CD4-positive, alpha-beta T cell (primary cell): ENCODE data around the gene ERMARD. TPM values are rescaled to one million over a fixed set of nuclear protein-coding genes. Genes with fewer than 3 reads are reported as not detected.
A peak's percentile ranks its signal among the peaks of the same experiment; 100 is the strongest.

Source experiments
- ATAC-seq: fragments of 200-7000 bp; cut with Tn5 transposase; one replicate; pipeline ENCODE4 v1.10.0; 2022; ENCODE audit warnings: mild to moderate bottlenecking; ENCODE audit not compliant: poor library complexity
- CTCF ChIA-PET: fragments of 350-600 bp; sonication (Branson Sonifier 250); formaldehyde crosslinking; loops from one replicate; lab custom pipeline; 2021; ENCODE audit warnings: antibody characterized with exemption, inconsistent platforms; lab: Charles Lee
- POLR2A ChIA-PET: fragments of 350-600 bp; sonication (Branson Sonifier 250); formaldehyde crosslinking; loops from one replicate; lab custom pipeline; 2021; ENCODE audit warnings: antibody characterized with exemption, inconsistent platforms; lab: Charles Lee
- DNase-seq, 14 experiments: peaks; one replicate each; pipeline ENCODE4 v3.0.0-alpha.2; 2013 to 2020; ENCODE audit warnings: mixed read lengths in 2 of 14
- H3K27ac ChIP-seq, 2 donors: one replicate each; pipeline versions ENCODE4 v1.5.1 to v1.7.0; 2013; ENCODE audit warnings: low read length in 2 of 2, low read depth in 1 of 2, mild to moderate bottlenecking in 1 of 2
- H3K27me3 ChIP-seq, 2 experiments: 1 replicate in 1 of 2; 2 replicates in 1 of 2; pipeline versions ENCODE4 v1.6.1 to v1.7.0; 2013; ENCODE audit warnings: low read length in 2 of 2, control low read depth in 1 of 2, mild to moderate bottlenecking in 1 of 2, moderate library complexity in 1 of 2; ENCODE audit not compliant: insufficient read depth in 2 of 2, control insufficient read depth in 1 of 2
- H3K36me3 ChIP-seq: one replicate; pipeline ENCODE4 v1.6.1; 2013; ENCODE audit warnings: low read length, control low read depth; ENCODE audit not compliant: insufficient read depth
- H3K4me1 ChIP-seq: one replicate; pipeline ENCODE4 v1.6.1; 2013; ENCODE audit warnings: low read length, control low read depth; ENCODE audit not compliant: insufficient read depth
- H3K4me3 ChIP-seq: one replicate; pipeline ENCODE4 v1.5.1; 2013; ENCODE audit warnings: mild to moderate bottlenecking, low read length, moderate library complexity
- H3K9me3 ChIP-seq, 2 experiments: 1 replicate in 1 of 2; 2 replicates in 1 of 2; pipeline versions ENCODE4 v1.6.1 to v1.7.0; 2013; ENCODE audit warnings: low read length in 2 of 2, mild to moderate bottlenecking in 2 of 2, control low read depth in 1 of 2, moderate library complexity in 1 of 2; ENCODE audit not compliant: control insufficient read depth in 1 of 2, insufficient read depth in 1 of 2
- H3K27ac Mint-ChIP-seq: one replicate; pipeline ENCODE4 v1.8.0; 2020; ENCODE audit warnings: mixed read lengths
- H3K27me3 Mint-ChIP-seq: one replicate; pipeline ENCODE4 v1.8.0; 2021; ENCODE audit warnings: mixed read lengths
- H3K36me3 Mint-ChIP-seq: one replicate; pipeline ENCODE4 v1.8.0; 2021; ENCODE audit warnings: low read depth, mixed read lengths
- H3K4me1 Mint-ChIP-seq: one replicate; pipeline ENCODE4 v1.8.0; 2021; ENCODE audit warnings: low read depth, mixed read lengths
- H3K4me3 Mint-ChIP-seq: one replicate; pipeline ENCODE4 v1.8.0; 2020; ENCODE audit warnings: mild to moderate bottlenecking, mixed read lengths
- H3K9me3 Mint-ChIP-seq: one replicate; pipeline ENCODE4 v1.8.0; 2020; ENCODE audit warnings: mixed read lengths
- intact Hi-C, 2 experiments: fragments of 100-400 bp; cut with DNase I in 1 of 2; cut with micrococcal nuclease in 1 of 2; formaldehyde crosslinking; loops; one replicate each; pipeline versions ENCODE4 v1.15.1 to v1.9.0; 2023 to 2025; cut with DNase I, micrococcal nuclease
- total RNA-seq, 174 experiments: library from RNA in 2 of 174; stranded (reverse) in 2 of 174; gene quantifications; one replicate each; pipeline ENCODE4 v1.2.3 and lab custom pipeline; 2021 to 2026
- TF ChIP-seq, protein P1 (sequence below): fragments of 200-600 bp; IDR thresholded peaks from one replicate; pipeline ENCODE4 v1.8.0; 2022; ENCODE audit warnings: antibody characterized with exemption, mild to moderate bottlenecking

Gene ERMARD
- total RNA-seq, 2 experiments from 2014 or later = 24.2 to 26.2 TPM

DNA sequence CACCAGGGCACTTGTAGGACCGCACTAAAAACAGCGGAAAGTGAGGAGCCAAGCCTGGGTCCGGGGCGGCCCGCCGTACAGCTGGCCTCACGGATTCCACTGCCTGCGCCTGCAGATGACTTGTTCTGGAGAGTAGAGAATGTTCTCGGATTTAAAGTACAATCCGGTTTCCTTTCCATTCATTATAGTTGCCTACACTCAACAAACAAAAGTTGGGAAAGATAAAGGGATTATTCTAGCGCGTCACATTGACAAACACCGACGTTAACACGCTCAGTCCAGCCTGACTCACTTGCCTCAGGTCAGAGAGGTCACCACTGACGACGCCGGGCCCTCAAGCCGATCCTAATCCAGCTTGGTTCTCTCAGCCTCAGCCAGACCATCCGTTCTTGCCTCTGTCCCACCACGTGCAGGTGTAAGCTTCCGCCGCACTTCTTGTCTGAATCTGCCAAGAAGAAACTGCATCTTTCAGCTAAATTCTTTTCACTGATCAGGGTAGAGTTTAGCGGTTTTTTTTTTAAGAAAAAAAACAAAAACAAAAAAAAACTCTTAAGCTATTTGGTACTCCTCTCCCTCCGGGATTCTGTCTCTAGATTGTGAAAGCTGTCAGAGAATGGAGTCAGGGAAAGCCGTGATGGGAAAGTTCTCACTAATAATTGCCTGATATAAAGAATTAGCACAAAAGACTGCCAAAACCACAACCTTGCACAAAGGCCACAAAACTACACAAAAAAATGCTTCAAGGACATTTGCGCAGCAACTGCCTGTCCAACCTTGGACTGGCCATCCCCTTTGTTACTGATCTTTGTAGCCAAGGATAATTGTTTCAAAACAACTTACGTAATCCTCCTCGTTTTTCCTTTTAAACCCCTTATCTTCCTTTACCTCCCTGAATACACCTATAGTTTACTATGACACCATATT, 26.0 kb upstream of the ERMARD start:
- no peaks in the 10 kb centered on the region for H3K27me3 Mint-ChIP-seq
- peak overlapping the region; percentile 90 for H3K4me3 Mint-ChIP-seq
- no peaks in the 10 kb centered on the region for H3K27me3 ChIP-seq
- TF ChIP-seq, protein P1, sequence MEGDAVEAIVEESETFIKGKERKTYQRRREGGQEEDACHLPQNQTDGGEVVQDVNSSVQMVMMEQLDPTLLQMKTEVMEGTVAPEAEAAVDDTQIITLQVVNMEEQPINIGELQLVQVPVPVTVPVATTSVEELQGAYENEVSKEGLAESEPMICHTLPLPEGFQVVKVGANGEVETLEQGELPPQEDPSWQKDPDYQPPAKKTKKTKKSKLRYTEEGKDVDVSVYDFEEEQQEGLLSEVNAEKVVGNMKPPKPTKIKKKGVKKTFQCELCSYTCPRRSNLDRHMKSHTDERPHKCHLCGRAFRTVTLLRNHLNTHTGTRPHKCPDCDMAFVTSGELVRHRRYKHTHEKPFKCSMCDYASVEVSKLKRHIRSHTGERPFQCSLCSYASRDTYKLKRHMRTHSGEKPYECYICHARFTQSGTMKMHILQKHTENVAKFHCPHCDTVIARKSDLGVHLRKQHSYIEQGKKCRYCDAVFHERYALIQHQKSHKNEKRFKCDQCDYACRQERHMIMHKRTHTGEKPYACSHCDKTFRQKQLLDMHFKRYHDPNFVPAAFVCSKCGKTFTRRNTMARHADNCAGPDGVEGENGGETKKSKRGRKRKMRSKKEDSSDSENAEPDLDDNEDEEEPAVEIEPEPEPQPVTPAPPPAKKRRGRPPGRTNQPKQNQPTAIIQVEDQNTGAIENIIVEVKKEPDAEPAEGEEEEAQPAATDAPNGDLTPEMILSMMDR = no peak
- DNase-seq (peak in 5 of 14 experiments; percentile 2 to 60 (median 19)), ATAC-seq (no peak)
- H3K4me1 ChIP-seq = peaks cover 15% of the 10 kb centered on the region
- peaks cover 24% of the 10 kb centered on the region for H3K36me3 Mint-ChIP-seq
- no peaks in the 10 kb centered on the region for H3K36me3 ChIP-seq
- H3K27ac Mint-ChIP-seq = peak overlapping the region; percentile 92
- intact Hi-C loops = loop anchor here in 1 of 2 experiments (10.0 kb wide), 1 partner anchor 829 kb away; the partner anchor contains the start of genes PSMB1 and TBP
- H3K27ac ChIP-seq = peak overlapping the region; percentile 18 to 35
- peak overlapping the region; percentile 64 for H3K4me3 ChIP-seq
- ChIA-PET CTCF (interaction anchor here (0.7 to 1.1 kb wide), 2 partner anchors 64 to 65 kb away, joined by 3 read pairs; no protein-coding TSS in a partner anchor), POLR2A (interaction anchor here (0.7 to 13.2 kb wide), 11 partner anchors 10 to 859 kb away, joined by 3 to 230 read pairs (median 6); partner anchors contain the start of genes C6orf120, DYNLT2, ERMARD and PDCD2)
- H3K9me3 ChIP-seq = no peaks in the 10 kb centered on the region
- no peaks in the 10 kb centered on the region for H3K9me3 Mint-ChIP-seq
- H3K4me1 Mint-ChIP-seq = peaks cover 41% of the 10 kb centered on the region

DNA sequence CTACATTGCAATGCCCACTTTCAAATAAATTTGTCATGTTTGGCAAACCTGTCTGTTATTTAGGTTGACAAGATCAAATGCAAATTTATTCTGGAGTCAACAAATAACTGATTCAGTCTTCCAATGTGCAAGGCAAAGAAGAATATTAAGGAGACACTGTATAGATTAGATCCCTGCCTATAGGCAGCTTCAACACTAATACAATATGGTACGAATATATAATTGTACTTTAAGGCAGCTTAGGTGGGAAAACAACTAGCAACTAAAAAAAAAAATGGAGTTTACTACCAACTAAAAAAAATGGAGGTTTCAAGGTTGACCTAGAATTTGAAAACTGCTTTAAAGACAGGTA, 25.4 kb upstream of the ERMARD start:
- H3K36me3 Mint-ChIP-seq = peaks cover 22% of the 10 kb centered on the region
- peaks cover 15% of the 10 kb centered on the region for H3K4me1 ChIP-seq
- intact Hi-C loops = loop anchor here in 1 of 2 experiments (10.0 kb wide), 1 partner anchor 829 kb away; the partner anchor contains the start of genes PSMB1 and TBP
- peaks cover 34% of the 10 kb centered on the region for H3K4me1 Mint-ChIP-seq
- H3K4me3 Mint-ChIP-seq = peak overlapping the region; percentile 90
- H3K36me3 ChIP-seq = no peaks in the 10 kb centered on the region
- ChIA-PET CTCF (interaction anchor here (1.1 kb wide), 1 partner anchor 64 kb away, joined by 3 read pairs; no protein-coding TSS in a partner anchor), POLR2A (interaction anchor here (1.0 to 13.2 kb wide), 6 partner anchors 15 to 827 kb away, joined by 3 to 230 read pairs (median 10); partner anchors contain the start of genes C6orf120, DYNLT2, ERMARD and PSMB1)
- no peaks in the 10 kb centered on the region for H3K9me3 ChIP-seq
- H3K9me3 Mint-ChIP-seq = no peaks in the 10 kb centered on the region
- DNase-seq (no peak), ATAC-seq (no peak)
- no peak overlapping the region for H3K27ac ChIP-seq
- H3K4me3 ChIP-seq = no peak overlapping the region
- TF ChIP-seq, protein P1 = no peak
- peak overlapping the region; percentile 92 for H3K27ac Mint-ChIP-seq
- H3K27me3 ChIP-seq = no peaks in the 10 kb centered on the region
- H3K27me3 Mint-ChIP-seq = no peaks in the 10 kb centered on the region

DNA sequence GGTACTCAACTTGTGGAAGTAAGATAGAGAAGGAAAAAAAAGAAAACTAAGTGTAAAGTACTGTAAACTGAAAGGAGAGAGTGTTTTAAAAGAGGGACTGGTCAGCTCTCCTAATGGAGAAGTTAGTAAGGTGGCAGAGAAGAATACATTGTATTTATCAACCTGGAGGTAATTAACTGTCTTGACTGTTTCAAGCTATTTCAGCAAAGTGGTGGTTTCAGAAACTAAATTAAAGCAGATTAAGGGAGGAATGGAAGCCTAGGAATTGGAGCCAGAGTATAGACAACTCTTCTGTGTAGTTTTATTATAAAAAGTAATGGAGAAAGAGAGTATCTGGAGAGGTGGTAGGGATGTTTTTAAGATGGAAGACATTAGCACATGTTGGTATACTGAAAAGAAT, 24.5 kb upstream of the ERMARD start:
- H3K36me3 Mint-ChIP-seq = peaks cover 22% of the 10 kb centered on the region
- peak overlapping the region; percentile 17 for H3K4me3 Mint-ChIP-seq
- no peaks in the 10 kb centered on the region for H3K36me3 ChIP-seq
- H3K4me1 ChIP-seq = peaks cover 11% of the 10 kb centered on the region
- H3K27ac Mint-ChIP-seq = peak overlapping the region; percentile 5
- no peaks in the 10 kb centered on the region for H3K27me3 Mint-ChIP-seq
- no peaks in the 10 kb centered on the region for H3K9me3 Mint-ChIP-seq
- TF ChIP-seq, protein P1 = no peak
- H3K9me3 ChIP-seq = no peaks in the 10 kb centered on the region
- intact Hi-C loops = loop anchor here in 1 of 2 experiments (10.0 kb wide), 1 partner anchor 828 kb away; the partner anchor contains the start of genes PSMB1 and TBP
- ATAC-seq (no peak), DNase-seq (no peak)
- ChIA-PET POLR2A (interaction anchor here (13.2 kb wide), 1 partner anchor 23 kb away, joined by 230 read pairs; the partner anchor contains the start of genes C6orf120 and WDR27), CTCF (interaction anchor here (1.1 kb wide), 1 partner anchor 63 kb away, joined by 3 read pairs; no protein-coding TSS in a partner anchor)
- H3K4me1 Mint-ChIP-seq = peaks cover 29% of the 10 kb centered on the region
- H3K27me3 ChIP-seq = no peaks in the 10 kb centered on the region
- no peak overlapping the region for H3K27ac ChIP-seq
- no peak overlapping the region for H3K4me3 ChIP-seq
